ENCODE results near the gene MYO16.

The MYO16 gene

GRCh38 chr13:108943842-108944241 is 314.4 kb downstream of the MYO16 start:
- Histone ChIP-seq H3K27ac (no peak overlapping the region), H3K36me3 (no peaks in the 10 kb centered on the region)

DNA sequence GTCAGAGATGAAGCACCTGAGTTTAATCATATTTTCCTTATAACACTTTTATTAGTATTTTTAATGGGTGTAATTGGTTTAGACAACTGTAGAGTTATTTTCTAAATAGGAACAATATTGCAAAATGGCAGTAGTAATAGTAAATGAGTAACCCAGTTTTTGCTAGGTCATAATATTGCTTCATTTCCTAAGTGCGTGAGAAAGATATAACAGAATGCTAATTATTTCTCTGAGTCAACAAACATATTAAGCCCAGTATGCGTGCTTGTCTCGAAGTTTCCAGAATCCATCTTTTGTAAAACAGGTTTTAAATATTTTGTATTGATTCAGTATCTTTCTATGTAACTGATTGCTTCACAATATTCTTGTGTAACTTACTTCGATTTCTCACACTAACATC is 315.3 kb downstream of the MYO16 start:
- Histone ChIP-seq H3K27me3 (no peaks in the 10 kb centered on the region), H4K20me1 (no peaks in the 10 kb centered on the region), H3K4me3 (no peak overlapping the region), H3K4me2 (no peak overlapping the region), H3K9me3 (replicated peaks in 1 of 11) (no peaks in the 10 kb centered on the region), H3K9ac (no peak overlapping the region), H3K27ac (no peak overlapping the region), H3K36me3 (no peaks in the 10 kb centered on the region), H3K4me1 (no peaks in the 10 kb centered on the region)
- TF ChIP-seq Cebpa-rat (IDR thresholded peaks at IDR 0.05), result no peak

More at GRCh38 chr13:108943842-108944241, 314.4 kb downstream of the MYO16 start:
- Histone ChIP-seq H3K4me1 (no peaks in the 10 kb centered on the region), H3K9me3 (replicated peaks in 1 of 11) (0 out of 22 replicates have a peak, but pooled peaks cover 0 to under 1% (median 0%) of the 10 kb centered on the region in 11 experiments), H3K27me3 (no peaks in the 10 kb centered on the region), H4K20me1 (no peaks in the 10 kb centered on the region), H3K4me2 (no peak overlapping the region), H3K4me3 (no peak overlapping the region), H3K9ac (no peak overlapping the region)
- TF ChIP-seq Cebpa-rat (IDR thresholded peaks at IDR 0.05), result no peak

DNA sequence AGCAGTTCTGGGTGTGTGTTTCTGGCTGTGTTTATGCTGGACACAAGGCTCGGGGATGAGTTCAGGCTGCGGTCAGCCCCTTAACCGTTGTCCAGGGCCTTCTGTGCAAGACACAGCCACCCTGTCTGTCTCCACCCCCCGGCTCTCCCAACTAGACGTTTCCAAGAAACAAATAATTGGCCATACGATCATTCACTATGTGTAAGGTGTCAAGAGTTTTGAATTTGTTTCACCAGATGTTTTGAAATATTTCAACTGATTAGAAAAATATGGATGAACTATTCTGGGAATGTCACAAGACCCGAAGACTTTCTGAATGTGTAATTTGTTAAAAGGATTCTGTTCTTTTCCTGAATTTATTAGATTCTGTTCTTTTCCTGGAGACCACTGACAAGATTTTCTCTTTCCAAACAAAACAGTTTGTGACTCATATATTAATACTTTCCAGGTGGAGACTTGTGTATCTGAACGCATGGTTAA is 318.2 kb downstream of the MYO16 start:
- H3K4me2 ChIP-seq, result no peak overlapping the region

GRCh38 chr13:108948251-108948671 is 318.9 kb downstream of the MYO16 start:
- H3K4me1 ChIP-seq, result no peaks in the 10 kb centered on the region
- no peak overlapping the region for H3K4me2 ChIP-seq
- H3K9me3 ChIP-seq (replicated peaks in 1 of 11), result no peaks in the 10 kb centered on the region
- no peak overlapping the region for H3K9ac ChIP-seq
- H3K4me3 ChIP-seq, result no peak overlapping the region
- no peaks in the 10 kb centered on the region for H3K36me3 ChIP-seq
- no peak overlapping the region for H3K27ac ChIP-seq
- no peaks in the 10 kb centered on the region for H4K20me1 ChIP-seq
- TF ChIP-seq Cebpa-rat (IDR thresholded peaks at IDR 0.05), result no peak
- no peaks in the 10 kb centered on the region for H3K27me3 ChIP-seq

More for the DNA sequence above, 318.2 kb downstream of the MYO16 start:
- no peaks in the 10 kb centered on the region for H3K27me3 ChIP-seq
- H3K4me3 ChIP-seq, result no peak overlapping the region
- no peaks in the 10 kb centered on the region for H4K20me1 ChIP-seq
- H3K9me3 ChIP-seq (replicated peaks in 1 of 11), result no peaks in the 10 kb centered on the region
- no peak overlapping the region for H3K9ac ChIP-seq
- H3K4me1 ChIP-seq, result no peaks in the 10 kb centered on the region
- TF ChIP-seq Cebpa-rat (IDR thresholded peaks at IDR 0.05), result no peak
- no peaks in the 10 kb centered on the region for H3K36me3 ChIP-seq
- H3K27ac ChIP-seq, result no peak overlapping the region

DNA sequence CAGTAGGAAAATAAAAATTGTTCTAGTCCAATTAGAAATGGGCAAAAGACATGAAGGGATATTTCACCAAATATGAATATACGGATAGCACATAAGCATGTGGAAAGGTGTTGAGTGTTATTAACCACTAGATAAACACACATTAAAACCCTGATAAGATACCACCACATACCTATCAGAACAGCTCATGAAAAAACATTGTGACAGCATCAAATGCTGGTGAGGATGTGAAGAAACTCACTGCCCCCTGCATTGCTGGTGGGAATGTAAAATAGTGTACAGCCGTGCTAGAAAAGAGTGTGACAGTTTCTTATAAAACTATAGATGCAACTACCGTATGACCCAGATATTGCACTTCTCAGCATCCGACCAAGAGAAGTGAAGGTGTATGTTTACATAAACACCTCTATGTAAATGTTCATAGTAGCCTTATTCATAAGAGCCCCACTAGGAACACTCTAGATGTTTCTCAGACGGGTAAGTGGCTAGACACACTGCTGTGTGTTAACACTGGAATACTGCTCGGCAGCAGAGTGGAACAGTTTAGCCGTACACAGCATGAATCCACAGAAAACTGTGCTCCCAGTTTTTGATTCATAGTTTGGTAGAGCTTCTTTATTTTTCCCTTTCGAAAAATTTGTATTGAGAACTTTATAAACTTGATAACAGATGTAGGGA is 321.1 kb downstream of the MYO16 start:
- no peaks in the 10 kb centered on the region for H3K4me1 ChIP-seq
- no peak overlapping the region for H3K9ac ChIP-seq
- no peaks in the 10 kb centered on the region for H3K27me3 ChIP-seq
- H3K27ac ChIP-seq, result no peak overlapping the region
- no peak overlapping the region for H3K4me3 ChIP-seq
- TF ChIP-seq Cebpa-rat (IDR thresholded peaks at IDR 0.05), result no peak
- H3K4me2 ChIP-seq, result no peak overlapping the region
- H3K9me3 ChIP-seq (replicated peaks in 1 of 11), result no peaks in the 10 kb centered on the region
- no peaks in the 10 kb centered on the region for H4K20me1 ChIP-seq
- no peaks in the 10 kb centered on the region for H3K36me3 ChIP-seq

- no peak for TF ChIP-seq Cebpa-rat (IDR thresholded peaks at IDR 0.05)
- Histone ChIP-seq H3K4me3 (no peak overlapping the region), H3K27me3 (no peaks in the 10 kb centered on the region), H3K9me3 (replicated peaks in 1 of 11) (no peaks in the 10 kb centered on the region), H3K9ac (no peak overlapping the region), H4K20me1 (no peaks in the 10 kb centered on the region), H3K27ac (no peak overlapping the region), H3K36me3 (no peaks in the 10 kb centered on the region), H3K4me2 (no peak overlapping the region), H3K4me1 (peaks cover 0 to 9% (median 0%) of the 10 kb centered on the region in 10 experiments; a peak in 2 of 20 replicates)
Measured at GRCh38 chr13:108955741-108956140, 326.3 kb downstream of the MYO16 start.

DNA sequence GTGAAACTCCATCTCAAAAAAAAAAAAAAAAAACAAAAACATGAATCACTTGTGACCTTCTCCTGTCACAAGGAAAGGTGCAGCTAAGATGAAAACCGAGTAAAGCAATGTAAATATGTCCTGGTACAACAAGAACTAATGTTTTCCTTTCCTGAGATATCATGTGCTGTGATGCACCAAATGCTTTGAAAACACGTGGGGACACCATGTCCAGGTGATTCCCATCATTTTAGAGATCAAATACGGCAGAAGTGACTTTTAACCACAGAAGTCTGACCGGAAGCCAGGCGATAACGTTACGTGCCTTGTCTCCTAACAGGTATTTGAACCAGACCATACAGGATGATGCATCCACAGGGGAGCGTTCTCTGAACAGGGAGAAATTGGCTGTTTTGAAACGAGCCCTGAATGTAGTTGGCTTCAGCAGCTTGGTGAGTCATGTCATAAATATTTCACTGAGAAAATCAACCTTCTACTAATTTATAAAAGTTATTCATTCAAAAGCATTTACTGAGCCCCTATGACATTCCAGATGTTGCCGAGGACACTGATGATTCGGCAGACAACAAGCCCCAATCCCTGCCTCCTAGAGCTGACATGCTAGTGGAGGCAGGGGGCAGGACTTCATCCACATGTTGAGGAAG is 328.1 kb downstream of the MYO16 start:
- no peak overlapping the region for H3K4me2 ChIP-seq
- TF ChIP-seq Cebpa-rat (IDR thresholded peaks at IDR 0.05), result no peak

DNA sequence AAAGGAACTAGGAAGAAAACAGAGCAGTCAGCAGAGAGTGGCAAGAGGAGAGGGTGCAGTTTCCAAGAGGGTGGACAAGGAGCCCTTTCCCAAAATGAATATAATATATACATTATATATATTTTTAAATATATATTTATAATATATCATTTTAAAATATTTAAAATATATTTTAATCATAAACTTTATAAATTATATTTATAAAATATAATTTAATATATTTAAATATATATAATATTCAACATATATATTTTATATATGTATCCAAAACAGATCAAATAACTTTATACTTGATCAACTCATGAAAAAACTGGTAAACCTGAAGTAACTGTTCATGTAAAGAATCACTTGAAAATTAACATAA is 328.6 kb downstream of the MYO16 start:
- Histone ChIP-seq H3K9ac (no peak overlapping the region), H3K4me2 (no peak overlapping the region), H3K27me3 (no peaks in the 10 kb centered on the region), H3K9me3 (replicated peaks in 1 of 11) (no peaks in the 10 kb centered on the region), H3K36me3 (no peaks in the 10 kb centered on the region), H3K4me3 (no peak overlapping the region), H4K20me1 (no peaks in the 10 kb centered on the region), H3K4me1 (peaks cover 0 to 9% (median 0%) of the 10 kb centered on the region in 10 experiments; a peak in 2 of 20 replicates), H3K27ac (no peak overlapping the region)
- TF ChIP-seq Cebpa-rat (IDR thresholded peaks at IDR 0.05), result no peak

More for the DNA sequence above, 328.1 kb downstream of the MYO16 start:
- Histone ChIP-seq H3K36me3 (no peaks in the 10 kb centered on the region), H3K4me1 (peaks cover 0 to 9% (median 0%) of the 10 kb centered on the region in 10 experiments; a peak in 2 of 20 replicates), H4K20me1 (no peaks in the 10 kb centered on the region), H3K4me3 (no peak overlapping the region), H3K9me3 (replicated peaks in 1 of 11) (no peaks in the 10 kb centered on the region), H3K27ac (no peak overlapping the region), H3K9ac (no peak overlapping the region), H3K27me3 (no peaks in the 10 kb centered on the region)

DNA sequence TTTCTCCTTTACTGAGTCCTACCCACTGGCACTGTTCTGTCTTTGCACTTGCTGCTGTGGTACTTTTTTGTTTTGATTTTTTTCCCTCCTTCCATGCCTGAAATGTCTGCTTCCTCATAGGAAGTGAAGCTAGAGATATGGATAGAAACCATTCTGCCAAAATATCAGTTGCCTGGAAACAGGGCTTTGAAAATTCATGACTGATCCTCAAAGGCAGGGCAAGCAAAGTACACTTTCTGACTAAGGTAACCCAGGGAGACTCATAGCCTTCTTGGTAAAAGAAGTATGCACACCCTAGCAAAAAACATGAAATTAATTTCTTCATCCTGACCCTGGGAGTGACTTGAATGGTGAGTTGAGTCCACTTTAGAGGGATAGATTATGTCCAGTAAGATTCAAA is 329.8 kb downstream of the MYO16 start:
- Histone ChIP-seq H4K20me1 (no peaks in the 10 kb centered on the region), H3K9me3 (replicated peaks in 1 of 11) (no peaks in the 10 kb centered on the region), H3K4me3 (no peak overlapping the region), H3K9ac (no peak overlapping the region; a peak in 1 of 22 replicates), H3K4me1 (peaks cover 0 to 9% (median 0%) of the 10 kb centered on the region in 10 experiments; a peak in 2 of 20 replicates), H3K4me2 (0 out of 22 replicates have a peak overlapping the region, but pooled peaks of 2 of the 11 experiments have one; percentile 4 to 24), H3K27me3 (no peaks in the 10 kb centered on the region), H3K27ac (no peak overlapping the region), H3K36me3 (no peaks in the 10 kb centered on the region)
- no peak for TF ChIP-seq Cebpa-rat (IDR thresholded peaks at IDR 0.05)

Data from BLaER1 treated with 17β-estradiol and CSF1 and Interleukin-3, amounts not matched to agents 10 nM and 100 nM (cell line).